Right lobe of liver (tissue), 4 donors: Measurements from ENCODE around the gene MACO1.

ENCODE experiments used
- CTCF ChIP-seq, 4 donors: fragments of 200-600 bp in 3 of 4; fragments of 450-650 bp in 1 of 4; IDR thresholded peaks; one replicate each; pipeline versions ENCODE4 v1.5.1 to v1.8.0; 2016 to 2022; ENCODE audit warnings: antibody characterized with exemption in 4 of 4, mild to moderate bottlenecking in 2 of 4
- POLR2A ChIP-seq: fragments of 450-650 bp; IDR thresholded peaks from one replicate; pipeline ENCODE4 v1.6.1; 2017; ENCODE audit warnings: antibody characterized with exemption, mild to moderate bottlenecking
- donor health status: DM: no; HTN: no; CAD: no.
- donor health status: DM: no; HTN: no; CAD: no.
- donor health status: DM: no; HTN: yes; CAD: no.

- TF ChIP-seq CTCF (IDR thresholded peaks at IDR 0.05) (no peak), POLR2A (no peak)
Measured at GRCh38 chr1:25450891-25451290, 20.2 kb downstream of the MACO1 start.
